Stimulated activated CD4-positive, alpha-beta T cell treated with anti-CD3 and anti-CD28 coated beads, Interleukin-4, amount 100 ng/mL, for 4 hours (primary cell): ENCODE results near the gene SERPINA1.

Source experiments
- DNase-seq, 2 experiments: peaks; one replicate each; pipeline ENCODE4 v3.0.0-alpha.2; 2020

SERPINA1 gene

GRCh38 chr14:94344389-94344788, 44.0 kb downstream of the SERPINA1 start:
- no peak for DNase-seq

- no peak for DNase-seq
Observed at GRCh38 chr14:94343238-94344005, 45.0 kb downstream of the SERPINA1 start.

GRCh38 chr14:94342334-94342934, 46.0 kb downstream of the SERPINA1 start:
- peak in 1 of 2 experiments; percentile 27 for DNase-seq

GRCh38 chr14:94341656-94342333, 46.6 kb downstream of the SERPINA1 start:
- DNase-seq = no peak

GRCh38 chr14:94340533-94340932, 47.9 kb downstream of the SERPINA1 start:
- no peak for DNase-seq

GRCh38 chr14:94338023-94338422, 50.4 kb downstream of the SERPINA1 start:
- no peak for DNase-seq

- DNase-seq = no peak
Observed at GRCh38 chr14:94337274-94337673, 51.1 kb downstream of the SERPINA1 start.

GRCh38 chr14:94334872-94335271, 53.5 kb downstream of the SERPINA1 start:
- DNase-seq = no peak

GRCh38 chr14:94332587-94332986, 55.8 kb downstream of the SERPINA1 start:
- no peak for DNase-seq

- no peak for DNase-seq
Observed at GRCh38 chr14:94332063-94332583, 56.3 kb downstream of the SERPINA1 start.

- DNase-seq = no peak
Observed at GRCh38 chr14:94331462-94331861, 56.9 kb downstream of the SERPINA1 start.

- no peak for DNase-seq
Observed at GRCh38 chr14:94330857-94331256, 57.5 kb downstream of the SERPINA1 start.

GRCh38 chr14:94330432-94330831, 58.0 kb downstream of the SERPINA1 start:
- no peak for DNase-seq

- DNase-seq = no peak
Observed at GRCh38 chr14:94329857-94330256, 58.5 kb downstream of the SERPINA1 start.

- DNase-seq = no peak
Observed at GRCh38 chr14:94328196-94328595, 60.2 kb downstream of the SERPINA1 start.
